OCI-M1 (cell line): ENCODE results near the gene WASHC2A.
"Not testable (repeated sequence)": the region's sequence is repeated elsewhere in the genome, so short reads cannot be mapped to it uniquely, and the experiment has no call there.

Source experiments
- DNase-seq: peaks from one replicate; lab custom pipeline; 2025; lab: John Stamatoyannopoulos, UW

WASHC2A gene

GRCh38 chr10:50143512-50144174 is 75.9 kb downstream of the WASHC2A start:
- DNase-seq = not testable (repeated sequence)

GRCh38 chr10:50145575-50145974 is 77.8 kb downstream of the WASHC2A start:
- not testable (repeated sequence) for DNase-seq

- DNase-seq = no peak
Measured at GRCh38 chr10:50152792-50153272, 85.1 kb downstream of the WASHC2A start.

- DNase-seq = not testable (repeated sequence)
Measured at GRCh38 chr10:50157868-50158267, 90.1 kb downstream of the WASHC2A start.

GRCh38 chr10:50159856-50160255 is 92.1 kb downstream of the WASHC2A start:
- not testable (repeated sequence) for DNase-seq

GRCh38 chr10:50165038-50165437 is 97.3 kb downstream of the WASHC2A start:
- DNase-seq = not testable (repeated sequence)

- not testable (repeated sequence) for DNase-seq
Measured at GRCh38 chr10:50167833-50168232, 100.1 kb downstream of the WASHC2A start.

- not testable (repeated sequence) for DNase-seq
Measured at GRCh38 chr10:50169506-50169905, 101.8 kb downstream of the WASHC2A start.

GRCh38 chr10:50174788-50175525 is 107.2 kb downstream of the WASHC2A start:
- not testable (repeated sequence) for DNase-seq
